WERI-Rb-1 (cell line): ENCODE data around the gene XPNPEP2.
A peak's percentile ranks its signal among the peaks of the same experiment; 100 is the strongest.

ENCODE experiments used
- DNase-seq: peaks from one replicate; pipeline ENCODE4 v3.0.0-alpha.2; 2020
- H3K27ac ChIP-seq: fragments of 250-450 bp; sonication (Bioruptor Pico); 2 replicates; pipeline ENCODE4 v1.5.1; 2020; ENCODE audit warnings: mild to moderate bottlenecking, moderate library complexity
- H3K27me3 ChIP-seq: fragments of 250-450 bp; sonication (Bioruptor Pico); 2 replicates; pipeline ENCODE4 v1.5.1; 2021; ENCODE audit warnings: mild to moderate bottlenecking, low read depth, moderate library complexity; ENCODE audit not compliant: insufficient read depth, severe bottlenecking
- H3K36me3 ChIP-seq: fragments of 250-450 bp; sonication (Bioruptor Pico); 2 replicates; pipeline ENCODE4 v1.5.1; 2020; ENCODE audit warnings: mild to moderate bottlenecking, moderate library complexity
- H3K4me3 ChIP-seq: 2 replicates; pipeline ENCODE4 v1.5.1; 2011; ENCODE audit warnings: low read depth, mild to moderate bottlenecking, control low read depth, low read length
- H3K9me3 ChIP-seq: fragments of 250-450 bp; sonication (Bioruptor Pico); 2 replicates; pipeline ENCODE4 v1.5.1; 2021; ENCODE audit warnings: mild to moderate bottlenecking, moderate library complexity; ENCODE audit not compliant: severe bottlenecking
- CTCF ChIP-seq: IDR thresholded peaks from 2 replicates; pipeline ENCODE4 v1.5.1; 2011; ENCODE audit warnings: low read depth, mild to moderate bottlenecking, control low read depth, inconsistent platforms, low read length

The XPNPEP2 gene

GRCh38 chrX:129768186-129768585 lies 29.4 kb downstream of the XPNPEP2 start:
- Histone ChIP-seq H3K27ac (no peak overlapping the region), H3K27me3 (no peaks in the 10 kb centered on the region), H3K4me3 (no peak overlapping the region), H3K36me3 (no peaks in the 10 kb centered on the region), H3K9me3 (no peaks in the 10 kb centered on the region)
- no peak for TF ChIP-seq CTCF
- no peak for DNase-seq

DNA sequence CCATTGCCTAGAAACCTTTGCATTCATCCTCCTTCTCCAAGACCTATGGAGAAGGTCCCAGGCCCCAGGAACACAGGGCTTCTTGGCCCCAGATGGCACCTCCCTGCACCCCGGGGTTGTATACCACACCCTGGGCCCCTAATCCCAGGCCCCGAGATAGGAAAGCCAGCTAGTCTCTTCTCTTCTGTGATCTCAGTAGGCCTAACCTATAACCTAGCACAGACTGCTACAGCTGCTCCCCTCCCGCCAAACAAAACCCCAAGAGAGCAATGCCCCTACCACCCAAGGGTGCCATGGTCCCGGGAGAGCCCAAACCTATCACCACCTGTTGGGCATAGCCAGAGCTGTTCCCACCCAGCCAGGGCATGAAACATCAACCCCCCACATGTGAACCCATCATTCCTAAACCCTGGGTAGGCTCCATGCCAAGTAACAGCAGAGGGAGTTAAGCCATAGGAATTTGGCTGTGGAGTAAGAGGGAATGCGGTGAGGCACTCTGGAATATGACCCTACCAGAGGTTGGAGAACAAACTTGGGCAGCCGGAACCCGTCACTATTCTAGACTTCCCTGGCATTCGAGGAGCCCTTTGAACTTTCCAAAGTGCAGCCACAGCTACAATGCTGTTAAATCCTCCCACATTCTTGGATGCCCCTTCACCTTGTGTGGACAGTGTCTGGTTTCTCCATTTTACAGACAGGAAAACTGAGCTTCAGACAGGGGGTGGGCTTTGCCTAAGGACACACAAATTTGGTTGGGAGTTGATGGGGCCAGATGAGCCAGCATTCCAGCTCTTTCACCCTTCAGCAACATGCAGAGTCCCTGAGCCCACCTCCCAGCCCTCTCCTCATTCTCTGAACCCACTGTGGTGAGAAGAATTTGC lies 30.0 kb downstream of the XPNPEP2 start:
- H3K36me3 ChIP-seq: no peaks in the 10 kb centered on the region
- no peaks in the 10 kb centered on the region for H3K9me3 ChIP-seq
- no peaks in the 10 kb centered on the region for H3K27me3 ChIP-seq
- H3K4me3 ChIP-seq: no peak overlapping the region
- TF ChIP-seq CTCF: no peak
- no peak overlapping the region for H3K27ac ChIP-seq
- no peak for DNase-seq

DNA sequence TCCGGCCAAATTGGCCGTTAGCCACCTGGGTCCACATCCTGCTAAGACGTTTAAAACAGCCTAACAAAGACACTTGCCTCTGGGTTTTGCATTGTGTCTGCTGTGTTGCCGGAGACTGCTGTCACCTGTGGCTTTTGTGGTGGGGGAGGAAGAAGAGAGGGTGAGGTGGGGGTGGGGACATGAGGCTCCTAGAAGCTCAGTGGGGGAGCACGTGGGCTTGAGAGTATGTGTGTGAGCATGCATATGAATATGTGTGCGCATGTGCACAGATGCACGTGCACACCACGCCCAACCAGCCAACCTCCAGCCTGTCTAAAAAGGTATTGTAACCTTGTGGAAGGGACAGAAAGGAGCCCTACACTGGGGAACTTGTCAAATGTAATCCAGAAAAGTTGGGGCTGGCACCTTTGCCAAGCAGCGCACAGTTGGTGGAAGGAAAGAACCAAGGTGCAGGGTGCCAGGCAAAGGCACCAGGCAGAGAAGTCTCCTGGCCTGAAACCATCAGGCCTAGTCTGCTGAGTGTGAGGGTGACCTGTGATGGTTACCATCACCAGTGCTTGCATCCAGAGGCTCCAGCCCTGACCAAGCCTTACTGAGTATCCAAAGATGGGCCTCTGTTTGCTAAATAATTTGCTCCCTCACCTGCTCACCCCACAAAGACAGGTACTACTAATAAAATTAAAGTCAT lies 30.8 kb downstream of the XPNPEP2 start:
- Histone ChIP-seq H3K27ac (no peak overlapping the region), H3K36me3 (no peaks in the 10 kb centered on the region), H3K9me3 (no peaks in the 10 kb centered on the region), H3K4me3 (no peak overlapping the region), H3K27me3 (no peaks in the 10 kb centered on the region)
- TF ChIP-seq CTCF: no peak
- no peak for DNase-seq

GRCh38 chrX:129771266-129771995 lies 32.7 kb downstream of the XPNPEP2 start:
- H3K27ac ChIP-seq: 0 out of 2 replicates have a peak overlapping the region, but pooled peaks have one; percentile 15
- no peak for TF ChIP-seq CTCF
- no peak overlapping the region for H3K4me3 ChIP-seq
- no peaks in the 10 kb centered on the region for H3K27me3 ChIP-seq
- no peak for DNase-seq
- H3K9me3 ChIP-seq: no peaks in the 10 kb centered on the region
- H3K36me3 ChIP-seq: no peaks in the 10 kb centered on the region

- Histone ChIP-seq H3K36me3 (no peaks in the 10 kb centered on the region), H3K27me3 (no peaks in the 10 kb centered on the region), H3K27ac (no peak overlapping the region), H3K9me3 (no peaks in the 10 kb centered on the region), H3K4me3 (no peak overlapping the region)
- no peak for DNase-seq
- no peak for TF ChIP-seq CTCF
Observed at GRCh38 chrX:129772796-129773431, 34.1 kb downstream of the XPNPEP2 start.
